ENCODE results near the gene IL7R.
"Not testable (repeated sequence)": the region's sequence is repeated elsewhere in the genome, so short reads cannot be mapped to it uniquely, and the experiment has no call there.

Gene IL7R

DNA sequence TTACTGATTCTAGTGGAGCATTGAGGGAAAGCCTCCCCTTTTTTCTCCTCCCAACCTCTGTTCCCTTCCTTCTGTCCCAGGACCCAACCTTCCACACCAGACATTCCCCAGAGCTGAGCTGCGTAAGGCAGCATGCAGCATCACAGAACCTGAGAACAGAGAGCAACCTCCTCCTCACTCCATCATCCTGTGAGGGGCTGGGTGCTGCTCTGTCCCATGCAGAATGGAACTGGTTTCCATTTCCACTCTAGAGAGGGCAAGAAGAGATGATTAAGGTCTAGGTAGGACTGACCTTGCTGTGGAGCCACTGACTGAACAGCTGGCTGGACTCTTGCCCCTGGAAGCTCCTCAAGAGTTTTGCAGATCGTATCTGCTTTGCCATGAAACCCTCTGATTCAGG is 30.1 kb upstream of the IL7R start:
- FAIRE-seq, result no peak
- TF ChIP-seq POLR2A (IDR thresholded peaks at IDR 0.05; ENCODE audit: low read depth, low read length), result no peak
- DNase-seq (ENCODE audit: insufficient read length, low spot score), result no peak

DNA sequence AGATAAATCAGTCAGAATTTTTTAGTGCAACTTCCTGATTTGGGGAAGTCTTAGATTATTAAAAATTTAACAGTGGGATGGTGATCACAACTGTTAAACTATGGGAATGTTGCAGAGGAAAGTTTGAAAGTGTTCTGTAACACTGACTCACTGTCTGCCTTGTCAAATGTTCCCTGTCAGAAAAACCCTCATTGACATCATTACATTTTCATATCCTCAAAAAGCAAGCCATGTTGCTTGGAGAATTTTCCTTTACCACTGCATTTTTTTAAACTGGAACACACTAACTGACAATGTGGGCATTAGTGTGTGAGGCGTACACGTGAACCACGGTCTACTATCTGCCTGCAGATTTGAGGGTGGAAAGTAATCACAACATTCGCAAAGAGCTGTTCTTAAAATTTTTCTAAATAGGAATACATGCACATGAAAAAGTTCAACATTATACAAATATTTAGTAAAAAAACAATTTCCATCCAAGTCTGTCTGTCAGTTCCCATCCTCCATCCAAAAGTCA is 28.6 kb upstream of the IL7R start:
- no peak for TF ChIP-seq POLR2A (IDR thresholded peaks at IDR 0.05; ENCODE audit: low read depth, low read length)
- FAIRE-seq (no peak), DNase-seq (ENCODE audit: insufficient read length, low spot score) (no peak)

DNA sequence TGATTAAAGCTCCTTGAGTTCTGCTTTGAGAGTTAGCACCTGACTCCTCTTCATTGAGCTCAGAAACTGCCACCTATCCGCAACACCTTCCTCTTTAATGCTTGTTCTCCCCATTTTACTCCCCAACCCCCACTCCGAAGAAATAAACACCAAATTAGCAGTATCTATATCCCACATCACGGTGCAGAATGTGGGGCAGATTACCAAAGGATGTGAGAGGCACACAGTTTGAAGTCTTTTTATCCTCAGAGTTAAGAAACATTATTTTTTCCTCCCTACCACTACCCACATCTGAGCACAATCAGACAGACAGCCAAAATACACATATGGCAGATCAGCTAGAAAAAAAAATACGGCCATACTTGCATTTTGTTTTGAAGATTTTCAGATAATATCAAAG is 26.1 kb upstream of the IL7R start:
- no peak for FAIRE-seq
- no peak for DNase-seq (ENCODE audit: insufficient read length, low spot score)
- TF ChIP-seq POLR2A (IDR thresholded peaks at IDR 0.05; ENCODE audit: low read depth, low read length), result no peak

GRCh38 chr5:35832762-35833161 is 23.9 kb upstream of the IL7R start:
- DNase-seq (ENCODE audit: insufficient read length, low spot score), result no peak
- no peak for FAIRE-seq
- TF ChIP-seq POLR2A (IDR thresholded peaks at IDR 0.05; ENCODE audit: low read depth, low read length), result no peak

GRCh38 chr5:35833224-35833623 is 23.5 kb upstream of the IL7R start:
- FAIRE-seq (peak; percentile 11), DNase-seq (ENCODE audit: insufficient read length, low spot score) (no peak)
- no peak for TF ChIP-seq POLR2A (IDR thresholded peaks at IDR 0.05; ENCODE audit: low read depth, low read length)

GRCh38 chr5:35835796-35836742 is 20.6 kb upstream of the IL7R start:
- FAIRE-seq (no peak), DNase-seq (ENCODE audit: insufficient read length, low spot score) (no peak)
- TF ChIP-seq POLR2A (IDR thresholded peaks at IDR 0.05; ENCODE audit: low read depth, low read length), result no peak

- TF ChIP-seq POLR2A (IDR thresholded peaks at IDR 0.05; ENCODE audit: low read depth, low read length), result no peak
- DNase-seq (ENCODE audit: insufficient read length, low spot score) (no peak), FAIRE-seq (peak; percentile 80)
These were observed 18.2 kb upstream of the IL7R start for GRCh38 chr5:35838370-35839042.

DNA sequence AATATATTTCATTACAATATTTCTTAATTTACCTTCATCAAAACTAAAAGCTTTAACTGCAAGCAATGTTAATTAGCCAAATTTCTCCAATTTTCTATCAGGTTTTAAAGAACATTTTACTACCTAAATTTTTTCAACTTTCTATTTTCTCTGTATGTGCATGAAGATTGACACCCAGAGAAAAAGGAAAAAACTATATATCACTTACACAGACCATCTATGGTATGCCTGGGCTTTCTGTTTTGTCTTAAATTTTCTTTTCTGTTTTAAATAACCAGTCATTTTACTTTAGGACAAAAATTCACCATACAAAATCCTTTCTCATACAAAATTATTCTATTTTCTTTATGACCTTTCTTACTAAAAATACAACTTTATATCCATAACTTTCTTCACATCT is 13.8 kb upstream of the IL7R start:
- DNase-seq (ENCODE audit: insufficient read length, low spot score) (no peak), FAIRE-seq (no peak)
- TF ChIP-seq POLR2A (IDR thresholded peaks at IDR 0.05; ENCODE audit: low read depth, low read length), result no peak

- DNase-seq (ENCODE audit: insufficient read length, low spot score); FAIRE-seq: not testable (repeated sequence)
These were observed 11.2 kb upstream of the IL7R start for GRCh38 chr5:35845508-35845907.

DNA sequence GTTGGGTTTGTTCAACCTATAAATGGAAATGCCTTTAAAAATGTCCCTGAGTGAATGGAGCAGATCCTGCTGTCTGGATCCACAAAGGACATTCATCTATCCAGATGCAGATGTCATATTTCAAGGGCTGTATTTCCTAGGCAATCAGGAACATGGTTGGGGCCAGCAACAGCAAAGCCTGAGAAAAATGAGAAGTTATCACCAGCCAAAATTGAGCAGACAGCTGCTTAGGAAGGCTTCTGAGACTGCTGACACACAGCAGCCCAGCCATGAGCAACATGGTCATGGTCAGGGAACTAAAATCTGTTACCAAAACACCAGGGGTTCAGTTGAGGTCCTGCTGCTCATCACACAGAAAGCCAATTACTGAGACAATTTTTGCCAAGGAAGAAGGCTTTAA is 9.2 kb upstream of the IL7R start:
- DNase-seq (ENCODE audit: insufficient read length, low spot score) (no peak), FAIRE-seq (no peak)
- no peak for TF ChIP-seq POLR2A (IDR thresholded peaks at IDR 0.05; ENCODE audit: low read depth, low read length)

DNA sequence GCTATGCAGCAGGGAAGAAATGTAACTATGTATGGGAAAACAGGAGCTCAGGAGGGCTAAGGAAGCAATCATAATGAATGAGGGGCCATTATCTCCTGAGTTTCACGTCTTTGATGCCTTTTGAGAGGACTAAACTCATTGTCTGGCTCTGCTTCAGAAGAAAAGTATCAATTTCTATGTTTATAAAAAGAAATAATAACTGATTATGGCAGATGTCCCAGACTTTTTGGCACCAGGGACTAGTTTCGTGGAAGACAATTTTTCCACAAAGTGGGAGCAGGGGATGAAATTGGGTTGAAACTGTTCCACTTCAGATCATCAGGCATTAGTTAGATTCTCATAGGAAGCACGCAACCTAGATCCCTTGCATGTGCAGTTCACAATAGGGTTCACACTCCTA is 8.7 kb upstream of the IL7R start:
- no peak for DNase-seq (ENCODE audit: insufficient read length, low spot score)
- no peak for FAIRE-seq
- TF ChIP-seq POLR2A (IDR thresholded peaks at IDR 0.05; ENCODE audit: low read depth, low read length), result no peak

DNA sequence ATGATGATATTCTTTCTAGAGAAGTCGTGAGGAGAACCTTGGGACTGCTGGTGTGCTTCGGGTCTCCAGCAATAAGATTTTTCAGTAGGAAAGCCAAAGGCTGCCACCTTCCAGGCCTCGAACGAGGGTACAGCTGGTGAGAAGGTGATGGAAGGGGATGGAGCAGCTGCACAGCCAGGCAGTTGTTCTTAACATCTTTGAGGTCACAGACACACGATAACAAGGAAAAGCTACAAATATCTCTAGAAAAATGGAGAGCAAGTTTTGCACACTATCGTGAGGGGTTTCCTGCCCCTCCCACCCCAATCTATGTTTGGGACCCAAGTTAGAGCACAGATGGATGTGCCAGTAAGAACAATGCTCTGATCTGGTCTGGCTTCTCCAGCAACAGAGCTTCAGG is 6.8 kb upstream of the IL7R start:
- no peak for TF ChIP-seq POLR2A (IDR thresholded peaks at IDR 0.05; ENCODE audit: low read depth, low read length)
- DNase-seq (ENCODE audit: insufficient read length, low spot score), result no peak
- no peak for FAIRE-seq

- no peak for TF ChIP-seq POLR2A (IDR thresholded peaks at IDR 0.05; ENCODE audit: low read depth, low read length)
- FAIRE-seq (no peak), DNase-seq (ENCODE audit: insufficient read length, low spot score) (no peak)
These were observed 5.6 kb upstream of the IL7R start for GRCh38 chr5:35850967-35851680.

GRCh38 chr5:35852084-35852734 is 4.5 kb upstream of the IL7R start:
- peak; percentile 50 for DNase-seq (ENCODE audit: insufficient read length, low spot score)
- TF ChIP-seq POLR2A (IDR thresholded peaks at IDR 0.05; ENCODE audit: low read depth, low read length), result peak; percentile 32; the same call in 1 of the 2 replicates
- FAIRE-seq, result peak; percentile 74
